Hematopoietic multipotent progenitor cell treated with erythropoietin and hydrocortisone succinate and interleukin-3 and kit ligand, for 4 days (in vitro differentiated cells): ENCODE data around the gene NKX2-4.
"Not testable (repeated sequence)": the region's sequence is repeated elsewhere in the genome, so short reads cannot be mapped to it uniquely, and the experiment has no call there.

Source experiments
- DNase-seq: peaks from one replicate; pipeline ENCODE4 v3.0.0-alpha.2; 2015

NKX2-4 gene

GRCh38 chr20:21397341-21398108 is at the start of gene NKX2-4:
NKX2-4 (minus strand) TSS chr20:21397526; CDS start chr20:21397399, 127 bp downstream.
- no peak for DNase-seq

GRCh38 chr20:21437816-21438215 is 40.5 kb upstream of the NKX2-4 start:
- DNase-seq = no peak

DNA sequence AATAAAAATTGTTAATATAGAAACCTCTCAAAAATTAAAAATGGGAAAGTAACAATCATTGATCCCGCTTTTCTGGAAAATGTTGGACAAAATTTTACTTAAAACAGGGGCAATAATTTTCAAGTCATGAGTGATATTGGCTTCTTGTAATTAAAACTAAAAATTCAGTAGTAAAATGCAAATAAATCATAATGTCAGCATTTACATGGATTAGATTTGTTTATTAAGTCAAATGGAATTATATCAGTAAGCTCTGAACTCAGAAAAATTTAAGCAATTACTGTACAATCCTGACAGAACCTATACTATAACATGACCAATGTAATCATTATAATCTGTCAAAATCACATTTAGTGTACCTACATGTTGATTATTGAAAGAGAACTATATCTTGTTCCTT is 39.9 kb upstream of the NKX2-4 start:
- DNase-seq = no peak

GRCh38 chr20:21436205-21436604 is 38.9 kb upstream of the NKX2-4 start:
- DNase-seq = no peak

DNA sequence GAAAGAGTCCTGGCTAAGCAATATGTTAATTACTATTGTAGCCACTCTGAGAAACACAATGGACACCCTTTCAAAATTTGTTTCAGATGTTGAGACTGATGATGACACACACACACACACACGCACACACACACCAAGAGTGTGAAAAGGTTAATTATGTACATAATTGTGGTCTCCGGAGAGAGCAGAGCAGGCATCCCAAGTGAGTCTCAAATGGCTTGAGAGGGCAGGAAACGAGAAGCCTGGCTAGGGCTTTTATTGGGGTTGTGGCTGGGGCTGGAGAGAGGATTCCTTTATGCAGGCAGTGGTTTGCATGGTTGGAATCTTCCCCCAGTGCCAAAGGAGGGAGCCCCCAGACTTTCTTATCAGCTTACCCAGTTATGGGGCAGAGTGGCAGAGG is 38.2 kb upstream of the NKX2-4 start:
- peak; percentile 17 for DNase-seq

DNA sequence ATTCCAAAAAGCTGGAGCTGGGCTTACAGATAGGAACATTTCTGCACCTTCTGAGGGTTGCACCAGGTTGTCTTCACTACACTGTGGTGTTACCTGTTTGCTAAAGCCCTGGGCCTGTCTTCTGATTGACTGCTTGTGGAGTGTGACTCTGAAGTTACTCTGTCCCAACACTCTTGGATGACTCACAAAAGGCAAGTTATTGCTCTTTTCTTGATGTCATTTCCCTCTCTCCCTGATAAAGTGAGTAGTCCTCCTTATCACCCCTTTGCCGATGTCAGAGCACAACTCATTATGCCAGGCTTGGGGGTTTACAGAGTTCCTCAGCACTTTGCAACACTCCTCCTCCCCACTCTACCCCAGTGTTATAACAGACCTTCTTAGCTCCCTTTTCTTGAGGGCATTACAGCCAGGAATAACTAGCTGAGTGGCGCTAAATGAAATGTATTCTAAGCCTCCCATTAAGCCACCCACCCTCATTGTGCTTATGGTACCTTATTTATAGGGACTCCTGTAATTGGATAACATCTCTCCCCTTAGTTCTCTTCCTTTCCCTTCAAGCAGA is 36.1 kb upstream of the NKX2-4 start:
- peak; percentile 50 for DNase-seq

- no peak for DNase-seq
Measured at GRCh38 chr20:21432911-21433310, 35.6 kb upstream of the NKX2-4 start.

DNA sequence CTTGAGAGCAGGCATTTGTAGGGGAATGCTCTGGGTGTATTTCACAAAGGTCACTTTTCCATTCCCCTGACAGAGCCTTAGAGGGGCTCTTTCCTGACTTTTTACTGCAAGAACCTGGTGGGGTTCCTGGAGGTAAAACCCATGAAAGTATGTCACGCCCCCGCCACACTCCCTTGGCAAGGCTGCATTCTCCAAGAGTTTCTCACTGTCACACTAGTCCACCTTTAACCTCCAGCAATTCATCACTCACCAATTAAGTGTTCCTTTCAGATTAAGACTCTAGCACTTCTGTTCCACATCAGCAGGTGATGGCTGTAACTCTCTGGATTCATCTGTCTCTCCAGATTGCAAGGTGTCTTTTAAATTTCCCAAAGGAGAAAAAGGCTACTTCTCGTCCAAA is 32.7 kb upstream of the NKX2-4 start:
- no peak for DNase-seq

GRCh38 chr20:21424846-21425245 is 27.5 kb upstream of the NKX2-4 start:
- no peak for DNase-seq

DNA sequence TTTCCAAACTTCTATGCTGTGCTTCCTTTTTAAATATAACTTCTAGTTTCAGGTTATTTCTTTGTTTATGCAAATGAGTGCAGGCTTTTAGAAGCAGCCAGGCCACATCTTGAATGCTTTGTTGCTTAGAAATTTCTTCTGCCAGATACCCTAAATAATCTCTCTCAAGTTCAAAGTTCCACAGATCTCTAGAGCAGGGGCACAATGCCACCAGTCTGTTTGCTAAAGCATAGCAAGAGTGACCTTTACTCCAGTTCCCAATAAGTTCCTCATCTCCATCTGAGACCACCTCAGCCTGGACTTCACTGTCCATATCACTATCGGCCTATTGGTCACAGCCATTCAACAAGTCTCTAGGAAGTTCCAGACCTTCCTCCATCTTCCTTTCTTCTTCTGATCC is 26.4 kb upstream of the NKX2-4 start:
- not testable (repeated sequence) for DNase-seq

GRCh38 chr20:21421601-21422236 is 24.4 kb upstream of the NKX2-4 start:
- no peak for DNase-seq

DNA sequence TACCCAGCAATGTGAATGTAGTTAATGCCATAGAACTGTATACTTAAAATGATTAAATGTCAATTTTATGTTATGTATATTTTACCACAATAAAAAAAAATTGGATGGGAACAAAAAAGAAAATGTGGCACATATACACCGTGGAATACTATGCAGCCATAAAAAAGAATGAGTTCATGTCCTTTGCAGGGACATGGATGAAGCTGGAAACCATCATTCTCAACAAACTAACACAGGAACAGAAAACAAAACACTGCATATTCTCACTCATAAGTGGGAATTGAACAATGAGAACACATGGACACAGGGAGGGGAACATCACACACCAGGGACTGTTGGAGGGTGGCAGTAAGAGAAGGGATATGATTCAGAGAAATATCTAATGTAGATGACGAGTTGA is 21.8 kb upstream of the NKX2-4 start:
- not testable (repeated sequence) for DNase-seq

GRCh38 chr20:21413996-21414395 is 16.7 kb upstream of the NKX2-4 start:
- DNase-seq = not testable (repeated sequence)

DNA sequence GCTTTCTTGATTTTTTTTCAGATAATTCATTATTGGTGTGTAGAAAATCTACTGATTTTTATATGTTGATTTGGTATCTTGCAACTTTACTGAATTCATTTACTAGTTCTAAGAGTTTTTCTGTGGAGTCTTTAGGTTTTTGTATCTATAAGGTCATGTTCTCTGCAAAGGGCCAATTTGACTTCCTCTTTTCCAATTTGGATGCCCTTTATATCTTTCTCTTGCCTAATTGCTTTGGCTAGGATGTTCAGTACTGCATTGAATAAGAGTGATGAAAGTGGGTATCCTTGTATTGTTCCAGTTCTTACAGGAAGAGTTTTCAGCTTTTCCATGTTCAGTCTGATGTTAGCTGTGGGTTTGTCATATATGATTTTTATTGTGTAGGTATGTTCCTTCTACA is 14.4 kb upstream of the NKX2-4 start:
- DNase-seq = no peak

DNA sequence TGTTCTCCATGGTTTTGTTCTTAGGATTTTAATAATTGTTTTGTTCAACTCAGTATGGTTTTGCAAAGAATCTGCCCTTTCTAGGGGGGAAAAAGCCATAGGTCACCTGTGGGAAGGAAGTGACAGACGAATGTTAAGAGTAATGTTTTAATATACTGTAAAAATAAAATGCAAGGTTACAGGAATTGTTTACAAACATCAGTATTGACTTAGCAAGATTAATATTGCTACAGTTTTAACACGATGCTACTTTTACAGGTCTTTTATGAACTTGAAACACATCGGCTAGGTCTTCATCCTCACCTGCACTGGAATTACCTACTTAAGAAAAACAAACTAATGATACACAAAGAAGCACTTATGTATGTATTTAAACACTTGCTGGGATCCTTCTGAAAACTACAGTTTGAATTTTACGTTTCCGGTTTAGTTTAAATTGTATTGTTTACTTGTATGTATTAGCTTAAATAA is 1.7 kb upstream of the NKX2-4 start:
- DNase-seq = no peak

GRCh38 chr20:21398109-21399004 is 1.0 kb upstream of the NKX2-4 start:
- no peak for DNase-seq

- peak; percentile 33 for DNase-seq
Measured at GRCh38 chr20:21396599-21397340, 556 bp downstream of the NKX2-4 start.

GRCh38 chr20:21395666-21396598 is 1.4 kb downstream of the NKX2-4 start:
- DNase-seq = no peak

- DNase-seq = no peak
Measured at GRCh38 chr20:21395051-21395665, 2.2 kb downstream of the NKX2-4 start.

DNA sequence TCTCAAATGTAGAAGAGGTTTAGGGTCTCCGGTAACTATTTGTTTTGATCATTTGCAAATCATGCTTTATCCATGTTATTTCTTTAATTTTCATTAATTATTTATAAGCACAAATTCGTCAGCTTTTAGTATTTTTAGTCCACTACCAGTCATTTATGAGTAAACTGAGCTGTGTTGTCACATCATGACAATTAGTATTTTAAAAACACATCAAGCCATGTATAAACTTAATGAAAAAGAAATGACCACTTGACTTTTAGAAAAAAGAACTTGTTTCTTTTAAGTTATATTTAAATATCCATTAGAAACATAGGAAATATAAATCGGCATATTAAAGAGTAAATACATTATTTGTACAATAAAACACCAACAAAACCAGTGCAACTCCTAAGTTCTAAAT is 2.8 kb downstream of the NKX2-4 start:
- DNase-seq = no peak
